ENCODE data around the gene FAM13B.
"Not testable (repeated sequence)": the region's sequence is repeated elsewhere in the genome, so short reads cannot be mapped to it uniquely, and the experiment has no call there.

The FAM13B gene

GRCh38 chr5:137960141-137960540, 72.7 kb downstream of the FAM13B start:
- no peak for FAIRE-seq

- FAIRE-seq = no peak
Observed at GRCh38 chr5:137959488-137959887, 73.4 kb downstream of the FAM13B start.

GRCh38 chr5:137957948-137958347, 74.9 kb downstream of the FAM13B start:
- FAIRE-seq = no peak

GRCh38 chr5:137954131-137954879, 78.6 kb downstream of the FAM13B start:
- FAIRE-seq = no peak

GRCh38 chr5:137945825-137946224, 87.1 kb downstream of the FAM13B start:
- FAIRE-seq = peak; percentile 74

GRCh38 chr5:137944280-137944679, 88.6 kb downstream of the FAM13B start:
- not testable (repeated sequence) for FAIRE-seq

GRCh38 chr5:137939331-137939730, 93.5 kb downstream of the FAM13B start:
- no peak for FAIRE-seq

- FAIRE-seq = no peak
Observed at GRCh38 chr5:137938751-137939143, 94.1 kb downstream of the FAM13B start.

GRCh38 chr5:137937994-137938750, 94.7 kb downstream of the FAM13B start:
- FAIRE-seq = no peak

GRCh38 chr5:137935694-137936093, 97.2 kb downstream of the FAM13B start:
- FAIRE-seq = no peak

- FAIRE-seq = no peak
Observed at GRCh38 chr5:137935190-137935589, 97.7 kb downstream of the FAM13B start.

- no peak for FAIRE-seq
Observed at GRCh38 chr5:137933491-137933911, 99.4 kb downstream of the FAM13B start.

- no peak for FAIRE-seq
Observed at GRCh38 chr5:137932800-137933199, 100.1 kb downstream of the FAM13B start.

GRCh38 chr5:137923856-137924255, 109.0 kb downstream of the FAM13B start:
- no peak for FAIRE-seq

GRCh38 chr5:137921931-137922330, 110.9 kb downstream of the FAM13B start:
- FAIRE-seq = no peak

- no peak for FAIRE-seq
Observed at GRCh38 chr5:137916923-137917322, 116.0 kb downstream of the FAM13B start.

- no peak for FAIRE-seq
Observed at GRCh38 chr5:137914758-137915157, 118.1 kb downstream of the FAM13B start.

- no peak for FAIRE-seq
Observed at GRCh38 chr5:137902408-137903133, 130.3 kb downstream of the FAM13B start.

GRCh38 chr5:137901011-137901817, 131.7 kb downstream of the FAM13B start:
- FAIRE-seq = no peak

GRCh38 chr5:137899493-137899892, 133.4 kb downstream of the FAM13B start:
- FAIRE-seq = no peak

GRCh38 chr5:137896560-137896959, 136.3 kb downstream of the FAM13B start:
- no peak for FAIRE-seq

- FAIRE-seq = no peak
Observed at GRCh38 chr5:137894586-137894985, 138.3 kb downstream of the FAM13B start.

GRCh38 chr5:137891849-137892248, 141.0 kb downstream of the FAM13B start:
- no peak for FAIRE-seq
